Naive thymus-derived CD4-positive, alpha-beta T cell (primary cell): ENCODE measurements around the gene NKD1. TPM values are rescaled to one million over a fixed set of nuclear protein-coding genes. Genes with fewer than 3 reads are reported as not detected.

Experiments used
- ATAC-seq: fragments of 150-1000 bp; cut with Tn5 transposase; 2 replicates; pipeline ENCODE4 v1.10.0; 2021; ENCODE audit warnings: mild to moderate bottlenecking, moderate library complexity
- CTCF ChIA-PET: fragments of 350-600 bp; sonication (Branson Sonifier 250); formaldehyde crosslinking; loops from one replicate; lab custom pipeline; 2021; ENCODE audit warnings: antibody characterized with exemption; lab: Charles Lee
- POLR2A ChIA-PET: fragments of 350-600 bp; sonication (Branson Sonifier 250); formaldehyde crosslinking; loops from one replicate; lab custom pipeline; 2021; ENCODE audit warnings: antibody characterized with exemption, inconsistent platforms; lab: Charles Lee
- DNase-seq, 9 donors: peaks; one replicate each; pipeline versions ENCODE4 v3.0.0 to v3.0.0-alpha.2; 2020 to 2022; ENCODE audit warnings: mixed read lengths in 1 of 9
- H3K27ac ChIP-seq: one replicate; pipeline ENCODE4 v1.7.0; 2013; ENCODE audit warnings: mild to moderate bottlenecking, low read depth, low read length, moderate library complexity
- H3K27me3 ChIP-seq, 2 donors: one replicate each; pipeline ENCODE4 v1.7.0; 2013; ENCODE audit warnings: low read length in 2 of 2, mild to moderate bottlenecking in 2 of 2, moderate library complexity in 2 of 2; ENCODE audit not compliant: control insufficient read depth in 2 of 2, insufficient read depth in 2 of 2
- H3K36me3 ChIP-seq, 3 experiments: 1 replicate in 2 of 3; 2 replicates in 1 of 3; pipeline ENCODE4 v1.7.0; 2013; ENCODE audit warnings: low read length in 3 of 3, mild to moderate bottlenecking in 3 of 3, moderate library complexity in 1 of 3; ENCODE audit not compliant: insufficient read depth in 3 of 3, control insufficient read depth in 2 of 3
- H3K4me1 ChIP-seq, 2 donors: one replicate each; pipeline ENCODE4 v1.7.0; 2013; ENCODE audit warnings: low read length in 2 of 2, mild to moderate bottlenecking in 2 of 2, moderate library complexity in 1 of 2; ENCODE audit not compliant: control insufficient read depth in 2 of 2, insufficient read depth in 2 of 2
- H3K4me3 ChIP-seq: 2 replicates; pipeline ENCODE4 v1.7.0; 2013; ENCODE audit warnings: mild to moderate bottlenecking, low read length
- H3K9me3 ChIP-seq, 3 experiments: 1 replicate in 2 of 3; 2 replicates in 1 of 3; pipeline ENCODE4 v1.7.0; 2013; ENCODE audit warnings: low read length in 3 of 3; ENCODE audit not compliant: control insufficient read depth in 2 of 3
- H3K27ac Mint-ChIP-seq, 9 donors: one replicate each; pipeline ENCODE4 v1.8.0; 2020 to 2022; ENCODE audit warnings: mixed read lengths in 9 of 9, mild to moderate bottlenecking in 8 of 9, moderate library complexity in 5 of 9, inconsistent platforms in 2 of 9
- H3K27me3 Mint-ChIP-seq, 5 donors: one replicate each; pipeline ENCODE4 v1.8.0; 2021 to 2022; ENCODE audit warnings: mixed read lengths in 5 of 5, mild to moderate bottlenecking in 1 of 5
- H3K36me3 Mint-ChIP-seq, 5 donors: one replicate each; pipeline ENCODE4 v1.8.0; 2020 to 2022; ENCODE audit warnings: mixed read lengths in 5 of 5, mild to moderate bottlenecking in 3 of 5, inconsistent platforms in 1 of 5
- H3K4me1 Mint-ChIP-seq, 7 donors: one replicate each; pipeline ENCODE4 v1.8.0; 2020 to 2022; ENCODE audit warnings: mixed read lengths in 7 of 7, mild to moderate bottlenecking in 3 of 7, inconsistent platforms in 1 of 7
- H3K4me3 Mint-ChIP-seq, 10 donors: one replicate each; pipeline ENCODE4 v1.8.0; 2020 to 2022; ENCODE audit warnings: mild to moderate bottlenecking in 10 of 10, mixed read lengths in 10 of 10, moderate library complexity in 6 of 10, inconsistent platforms in 2 of 10
- H3K9me3 Mint-ChIP-seq, 11 donors: one replicate each; pipeline ENCODE4 v1.8.0; 2020 to 2022; ENCODE audit warnings: mixed read lengths in 11 of 11, mild to moderate bottlenecking in 4 of 11, inconsistent platforms in 1 of 11, moderate library complexity in 1 of 11
- intact Hi-C, 2 donors: fragments of 100-400 bp; cut with micrococcal nuclease; formaldehyde crosslinking; loops; one replicate each; pipeline ENCODE4 v1.15.1; 2023
- polyA plus RNA-seq, 2 donors: library from polyadenylated mRNA; unstranded; fragments of 300-500 nt; fragmentation: Illumina TruSeq; gene quantifications; one replicate each; pipeline ENCODE4 v1.2.3, GENCODE V29; 2021
- total RNA-seq, 6 experiments: library from RNA in 5 of 6; stranded (reverse) in 5 of 6; gene quantifications; 1 replicate in 5 of 6; 2 replicates in 1 of 6; pipeline ENCODE4 v1.2.3 and lab custom pipeline; 2021 to 2026

Gene NKD1
- total and polyA plus RNA-seq, 7 experiments from 2014 or later = 0.36 to 7.9 (median 5.0) TPM

DNA sequence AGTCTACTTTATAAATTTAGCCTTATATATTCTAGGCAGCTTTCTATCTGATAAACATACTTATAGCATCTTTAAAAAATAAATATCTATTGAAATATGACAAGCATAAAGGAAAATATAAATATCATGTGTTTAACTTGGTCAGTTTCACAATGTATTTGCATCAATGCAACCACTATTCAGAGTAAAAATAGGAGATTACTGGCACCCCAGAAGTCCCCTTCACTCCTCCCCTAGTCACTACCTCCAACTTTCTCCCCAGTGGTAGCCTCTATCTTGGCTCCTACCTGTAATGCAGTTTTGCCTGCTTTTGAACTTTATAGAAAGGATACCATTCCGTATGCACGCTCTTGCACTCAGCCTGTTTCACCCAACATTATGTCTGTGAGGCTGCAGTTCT, 142.0 kb downstream of the NKD1 start:
- Histone ChIP-seq H3K27me3 (no peaks in the 10 kb centered on the region), H3K27ac (no peak overlapping the region), H3K9me3 (no peaks in the 10 kb centered on the region), H3K4me1 (peaks cover 20 to 26% of the 10 kb centered on the region in 2 donors), H3K36me3 (no peaks in the 10 kb centered on the region), H3K4me3 (no peak overlapping the region)
- Mint-ChIP-seq H3K4me1 (peaks cover 23 to 58% (median 45%) of the 10 kb centered on the region in 7 donors), H3K9me3 (peaks cover 0 to 4% (median 0%) of the 10 kb centered on the region in 11 donors), H3K36me3 (peaks cover 0 to 10% (median 0%) of the 10 kb centered on the region in 5 donors), H3K27me3 (peaks cover 0 to 8% (median 0%) of the 10 kb centered on the region in 5 donors), H3K27ac (peak overlapping the region in 2 of 9 donors; percentile 17 to 32), H3K4me3 (no peak overlapping the region)
- ChIA-PET CTCF (no interaction called here), POLR2A (interaction anchor here (0.8 kb wide), 1 partner anchor 18 kb away, joined by 3 read pairs; no protein-coding TSS in a partner anchor)
- DNase-seq = no peak
- intact Hi-C loops = no loop called here
- no peak for ATAC-seq

DNA sequence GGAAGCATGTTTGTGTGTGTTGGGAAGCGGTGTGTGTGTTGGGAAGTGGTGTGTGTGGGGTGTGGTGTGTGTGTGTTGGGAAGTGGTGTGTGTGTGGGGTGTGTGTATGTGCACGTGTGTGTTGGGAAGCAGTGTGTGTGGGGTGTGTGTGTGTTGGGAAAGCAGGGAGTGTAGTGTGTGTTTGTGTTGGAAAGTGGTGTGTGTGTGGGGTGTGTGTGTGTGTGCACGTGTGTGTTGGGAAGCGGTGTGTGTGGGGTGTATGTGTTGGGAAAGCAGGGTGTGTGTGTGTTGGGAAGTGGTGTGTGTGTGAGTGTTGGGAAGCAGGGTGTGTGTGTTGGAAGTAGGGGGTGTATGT, 144.4 kb downstream of the NKD1 start:
- peaks cover 0 to 8% (median 0%) of the 10 kb centered on the region in 5 donors for H3K27me3 Mint-ChIP-seq
- Histone ChIP-seq H3K4me3 (no peak overlapping the region), H3K9me3 (no peaks in the 10 kb centered on the region), H3K36me3 (no peaks in the 10 kb centered on the region), H3K4me1 (peaks cover 25 to 33% of the 10 kb centered on the region in 2 donors), H3K27me3 (no peaks in the 10 kb centered on the region), H3K27ac (no peak overlapping the region)
- H3K4me3 Mint-ChIP-seq = peak overlapping the region in 9 of 10 donors; percentile 53 to 88 (median 77)
- DNase-seq (no peak), ATAC-seq (no peak)
- peaks cover 0 to 8% (median 0%) of the 10 kb centered on the region in 5 donors for H3K36me3 Mint-ChIP-seq
- ChIA-PET POLR2A (interaction anchor here (1.0 kb wide), 1 partner anchor 9 kb away, joined by 4 read pairs; no protein-coding TSS in a partner anchor), CTCF (no interaction called here)
- H3K9me3 Mint-ChIP-seq = peaks cover 0 to 1% (median 0%) of the 10 kb centered on the region in 11 donors
- peak overlapping the region in 4 of 9 donors; percentile 18 to 66 (median 54) for H3K27ac Mint-ChIP-seq
- intact Hi-C loops = no loop called here
- H3K4me1 Mint-ChIP-seq = peaks cover 33 to 62% (median 48%) of the 10 kb centered on the region in 7 donors

DNA sequence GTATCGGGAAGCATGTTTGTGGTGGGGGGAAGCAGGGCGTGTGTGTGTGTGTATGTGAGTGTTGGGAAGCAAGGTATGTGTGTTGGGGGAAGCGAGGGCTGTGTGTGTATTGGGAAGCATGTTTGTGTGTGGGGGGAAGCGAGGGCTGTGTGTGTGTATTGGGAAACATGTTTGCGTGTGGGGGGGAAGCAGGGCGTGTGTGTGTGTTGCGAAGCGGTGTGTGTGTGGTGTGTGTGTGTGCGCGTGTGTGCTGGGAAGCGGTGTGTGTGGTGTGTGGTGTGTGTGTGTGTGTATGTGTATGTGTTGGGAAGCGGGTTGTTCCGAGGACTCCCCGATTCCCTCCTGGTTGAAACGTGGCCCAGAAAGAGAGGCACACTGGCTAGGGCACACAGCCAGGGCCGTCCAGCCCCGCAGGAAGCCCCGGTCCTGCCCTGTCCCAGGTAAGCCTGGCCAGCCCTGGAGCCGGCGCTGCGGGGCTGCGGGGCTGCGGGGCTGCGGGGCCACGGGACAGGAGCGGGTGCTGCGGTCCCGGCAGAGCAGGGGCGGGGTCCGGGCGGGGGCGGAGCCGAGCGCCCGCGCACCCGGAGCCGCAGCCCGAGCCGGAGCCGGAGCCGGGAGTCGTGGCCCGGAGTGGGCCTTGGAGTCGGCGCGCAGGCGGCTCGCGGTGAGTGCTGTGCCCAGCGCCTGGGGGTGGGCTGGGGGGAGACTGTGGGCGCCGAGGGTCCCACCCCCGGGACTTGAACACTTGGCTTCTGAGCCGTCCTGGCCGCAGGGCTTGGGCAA, 145.0 kb downstream of the NKD1 start, which contains the start of gene NOD2:
Gene NOD2, plus strand, starts transcription at position 608 of the 783 bp plus-strand sequence. CDS start 5,890 bp downstream, outside the sequence.
- no peaks in the 10 kb centered on the region for H3K9me3 ChIP-seq
- Mint-ChIP-seq H3K9me3 (peaks cover 0 to 1% (median 0%) of the 10 kb centered on the region in 11 donors), H3K27me3 (peaks cover 0 to 8% (median 0%) of the 10 kb centered on the region in 5 donors), H3K4me3 (peak within 1 kb of the TSS; percentile 42 to 88 (median 78)), H3K27ac (peak within 1 kb of the TSS; percentile 18 to 80 (median 64)), H3K36me3 (peaks cover 0 to 8% (median 0%) of the 10 kb centered on the region in 5 donors), H3K4me1 (peaks cover 36 to 68% (median 54%) of the 10 kb centered on the region in 7 donors)
- ChIA-PET POLR2A (interaction anchor here (1.2 kb wide), 1 partner anchor 12 kb away, joined by 3 read pairs; the partner anchor contains the start of gene SNX20), CTCF (interaction anchor here (1.4 kb wide), 1 partner anchor 8 kb away, joined by 6 read pairs; no protein-coding TSS in a partner anchor)
- no peaks in the 10 kb centered on the region for H3K36me3 ChIP-seq
- intact Hi-C loops = loop anchor here in 1 of 2 donors (1.0 kb wide), 1 partner anchor 9 kb away; no protein-coding TSS in a partner anchor
- DNase-seq (peak in 4 of 9 donors; percentile 12 to 50 (median 27)), ATAC-seq (peak; percentile 52)
- H3K4me3 ChIP-seq = peak within 1 kb of the TSS; percentile 56
- no peaks in the 10 kb centered on the region for H3K27me3 ChIP-seq
- peaks cover 31 to 39% of the 10 kb centered on the region in 2 donors for H3K4me1 ChIP-seq
- H3K27ac ChIP-seq = no peak within 1 kb of the TSS

DNA sequence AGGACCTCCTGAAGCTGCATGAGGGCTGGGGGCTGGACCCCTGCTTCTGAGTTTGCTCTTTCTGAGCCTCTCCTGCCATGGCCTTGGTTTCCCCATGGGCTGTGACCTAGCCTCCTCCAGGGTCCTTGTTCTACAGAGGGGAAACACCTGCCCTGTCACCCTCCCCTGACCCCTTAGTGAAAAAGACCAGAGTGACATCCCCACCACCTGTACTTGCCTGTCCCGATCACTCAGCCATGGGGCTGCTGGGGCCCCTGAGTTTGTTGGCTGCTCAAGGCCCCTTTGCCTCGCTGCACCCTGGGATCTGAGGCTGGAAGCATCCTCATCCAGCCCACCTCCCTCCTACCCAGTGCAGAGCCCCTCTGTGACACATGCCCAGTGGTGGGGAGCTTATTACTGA, 146.0 kb downstream of the NKD1 start:
- Mint-ChIP-seq H3K4me3 (peak overlapping the region; percentile 42 to 85 (median 77)), H3K36me3 (peaks cover 0 to 8% (median 0%) of the 10 kb centered on the region in 5 donors), H3K9me3 (peaks cover 0 to 1% (median 0%) of the 10 kb centered on the region in 11 donors), H3K27ac (peak overlapping the region in 4 of 9 donors; percentile 34 to 80 (median 58)), H3K4me1 (peaks cover 38 to 75% (median 58%) of the 10 kb centered on the region in 7 donors), H3K27me3 (peaks cover 0 to 8% (median 0%) of the 10 kb centered on the region in 5 donors)
- Histone ChIP-seq H3K36me3 (no peaks in the 10 kb centered on the region), H3K27me3 (no peaks in the 10 kb centered on the region), H3K4me1 (peaks cover 31 to 45% of the 10 kb centered on the region in 2 donors), H3K9me3 (no peaks in the 10 kb centered on the region), H3K27ac (no peak overlapping the region), H3K4me3 (peak overlapping the region; percentile 56)
- ChIA-PET CTCF (interaction anchor here (0.8 to 1.4 kb wide), 4 partner anchors 8 to 327 kb away, joined by 3 to 6 read pairs (median 5); no protein-coding TSS in a partner anchor), POLR2A (interaction anchor here (0.6 to 3.2 kb wide), 6 partner anchors 8 to 26 kb away, joined by 3 to 16 read pairs (median 3); partner anchors contain the start of gene SNX20)
- ATAC-seq (no peak), DNase-seq (no peak)
- intact Hi-C loops = no loop called here

DNA sequence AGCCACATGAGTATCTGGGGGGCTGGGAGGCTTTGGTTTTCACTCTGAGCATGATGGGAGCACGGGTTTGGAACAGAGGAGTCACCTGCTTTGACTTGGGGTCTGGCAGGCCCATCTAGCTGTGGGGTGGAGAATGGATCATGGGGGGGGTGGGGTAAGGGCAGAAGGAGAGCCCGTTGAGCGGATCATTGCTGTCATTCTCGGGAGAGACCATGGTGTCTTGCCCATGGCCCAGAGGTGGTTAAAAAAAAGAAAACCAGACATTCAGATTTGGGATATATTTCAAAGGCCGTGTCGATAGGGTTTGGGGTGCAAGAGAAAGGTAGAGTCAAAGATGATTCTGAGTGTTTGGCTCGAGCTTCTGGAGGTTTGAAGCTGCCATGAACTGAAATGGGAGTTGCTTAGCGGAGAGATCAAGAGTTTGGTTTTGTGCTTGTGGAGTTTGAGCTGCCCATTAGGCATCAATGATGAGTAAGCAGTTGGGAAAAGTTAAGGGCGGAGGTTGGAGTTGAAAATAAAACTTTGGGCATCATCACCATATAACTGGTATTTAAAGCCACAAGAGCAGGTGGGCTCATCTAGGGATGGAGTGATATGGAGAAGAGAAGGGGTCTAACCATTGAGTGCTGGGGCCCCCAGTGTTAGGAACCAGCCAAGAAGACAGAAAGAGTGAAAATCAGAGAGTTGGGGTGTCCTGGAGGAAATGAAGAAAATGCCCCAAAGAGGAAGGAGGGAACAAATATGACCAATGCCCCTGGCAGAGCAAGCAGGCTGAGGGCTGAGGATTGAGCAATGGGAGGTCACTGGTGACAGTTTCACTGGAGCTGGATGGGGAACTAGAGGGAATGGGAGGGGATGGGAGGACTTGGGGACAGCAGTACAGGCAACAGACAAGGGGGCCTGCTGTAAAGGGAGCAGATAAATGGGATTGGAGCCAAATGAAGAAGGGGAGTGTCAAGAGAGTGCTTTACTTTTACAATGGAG, 147.1 kb downstream of the NKD1 start:
- Mint-ChIP-seq H3K36me3 (peaks cover 0 to 14% (median 0%) of the 10 kb centered on the region in 5 donors), H3K4me1 (peaks cover 49 to 81% (median 65%) of the 10 kb centered on the region in 7 donors), H3K9me3 (peaks cover 0 to 1% (median 0%) of the 10 kb centered on the region in 11 donors), H3K27ac (peak overlapping the region in 3 of 9 donors; percentile 19 to 80 (median 64)), H3K4me3 (peak overlapping the region in 6 of 10 donors; percentile 20 to 83 (median 38)), H3K27me3 (peaks cover 0 to 8% (median 0%) of the 10 kb centered on the region in 5 donors)
- H3K36me3 ChIP-seq = no peaks in the 10 kb centered on the region
- H3K27ac ChIP-seq = no peak overlapping the region
- H3K4me3 ChIP-seq = no peak overlapping the region
- DNase-seq (no peak), ATAC-seq (peak; percentile 28)
- intact Hi-C loops = no loop called here
- POLR2A ChIA-PET = interaction anchor here (1.0 to 3.2 kb wide), 4 partner anchors 9 to 27 kb away, joined by 3 to 16 read pairs (median 3); no protein-coding TSS in a partner anchor
- H3K27me3 ChIP-seq = no peaks in the 10 kb centered on the region
- no peaks in the 10 kb centered on the region for H3K9me3 ChIP-seq
- peaks cover 31 to 49% of the 10 kb centered on the region in 2 donors for H3K4me1 ChIP-seq
- CTCF ChIA-PET = interaction anchor here (0.6 to 1.4 kb wide), 6 partner anchors 7 to 328 kb away, joined by 3 to 6 read pairs (median 4); no protein-coding TSS in a partner anchor
